HG03066 (cell line): ENCODE results near the gene TIPRL.
"Not testable (repeated sequence)": the region's sequence is repeated elsewhere in the genome, so short reads cannot be mapped to it uniquely, and the experiment has no call there.

ENCODE experiments used
- ATAC-seq: cut with Tn5 transposase; IDR thresholded peaks from one replicate; pipeline ENCODE4 v1.9.1; 2021; ENCODE audit warnings: low read depth; ENCODE audit not compliant: unreplicated experiment

The TIPRL gene

DNA sequence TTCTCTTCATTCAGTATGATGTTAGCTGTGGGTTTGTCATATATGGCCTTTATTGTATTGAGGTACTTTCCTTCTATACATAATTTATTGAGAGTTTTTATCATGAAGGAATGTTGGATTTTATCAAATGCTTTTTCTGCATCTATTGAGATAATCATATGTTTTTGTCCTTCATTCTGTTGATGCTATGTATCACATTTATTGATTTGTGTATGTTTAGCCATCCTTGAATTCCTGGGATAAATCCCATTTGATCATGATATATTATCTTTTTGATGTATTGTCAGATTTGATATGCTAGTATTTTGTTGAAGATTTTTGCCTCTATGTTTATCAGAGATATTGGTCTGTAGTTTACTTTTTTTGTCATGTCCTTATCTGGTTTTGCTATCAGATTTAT lies 21.1 kb upstream of the TIPRL start:
- no peak for ATAC-seq

DNA sequence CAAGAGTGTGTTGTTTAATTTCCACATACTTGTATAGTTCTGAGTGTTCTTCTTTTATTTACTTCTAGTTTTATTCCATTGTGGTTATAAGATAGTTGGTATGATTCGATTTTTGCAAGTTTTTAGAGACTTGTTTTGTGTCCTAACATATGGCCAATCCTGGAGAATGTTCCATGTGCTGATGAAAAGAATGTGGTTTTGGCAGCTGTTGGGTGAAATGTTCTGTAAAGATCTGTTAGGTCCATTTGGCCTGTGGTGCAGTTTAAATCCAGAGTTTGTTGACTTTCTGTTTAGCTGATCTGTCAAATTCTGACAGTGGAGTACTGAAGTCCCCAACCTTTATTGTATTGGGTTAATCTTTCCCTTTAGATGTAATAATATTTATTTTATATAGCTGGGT lies 19.5 kb upstream of the TIPRL start:
- ATAC-seq, result no peak

- no peak for ATAC-seq
These were observed 18.8 kb upstream of the TIPRL start for GRCh38 chr1:168159979-168160378.

DNA sequence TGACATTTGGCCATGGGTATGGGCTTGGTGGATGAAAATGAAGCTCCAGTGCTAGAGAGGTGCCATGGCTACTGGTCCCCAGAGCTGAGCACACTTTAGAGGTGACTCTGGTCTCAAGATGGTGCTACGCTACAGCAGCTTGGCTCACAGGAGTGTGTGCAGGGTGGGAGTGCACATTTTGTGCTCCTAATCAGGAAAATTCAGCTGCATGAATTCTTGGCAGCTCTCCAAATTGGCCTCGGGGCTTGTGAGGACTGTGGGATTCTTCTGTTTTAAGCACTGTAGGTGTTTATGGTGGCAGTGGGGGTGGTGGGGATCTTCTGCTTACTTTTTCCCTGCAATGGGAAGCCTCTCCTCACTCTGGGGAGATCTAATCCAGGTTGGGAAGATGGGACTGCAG lies 17.3 kb upstream of the TIPRL start:
- ATAC-seq, result no peak

DNA sequence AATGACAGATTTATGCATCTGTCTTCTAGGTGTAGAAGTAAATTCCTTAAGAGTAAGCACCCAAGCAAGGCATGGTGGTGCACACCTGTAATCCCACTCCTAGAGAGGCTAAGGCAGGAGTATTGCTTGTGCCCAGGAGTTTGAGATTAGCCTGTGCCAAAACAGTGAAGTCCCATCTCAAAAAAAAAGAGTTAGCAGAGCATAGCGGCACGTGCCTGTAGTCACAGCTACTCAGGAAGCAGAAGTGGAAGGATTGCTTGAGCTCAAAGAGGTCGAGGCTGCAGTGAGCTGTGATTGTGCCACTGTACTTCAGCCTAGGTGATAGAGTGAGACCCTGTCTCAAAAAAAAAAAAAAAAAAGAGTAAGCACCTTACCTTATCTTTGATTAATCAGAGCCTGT lies 15.1 kb upstream of the TIPRL start:
- ATAC-seq, result no peak

- no peak for ATAC-seq
These were observed 14.0 kb upstream of the TIPRL start for GRCh38 chr1:168164771-168165170.

GRCh38 chr1:168167806-168168205 lies 11.0 kb upstream of the TIPRL start:
- ATAC-seq, result no peak

DNA sequence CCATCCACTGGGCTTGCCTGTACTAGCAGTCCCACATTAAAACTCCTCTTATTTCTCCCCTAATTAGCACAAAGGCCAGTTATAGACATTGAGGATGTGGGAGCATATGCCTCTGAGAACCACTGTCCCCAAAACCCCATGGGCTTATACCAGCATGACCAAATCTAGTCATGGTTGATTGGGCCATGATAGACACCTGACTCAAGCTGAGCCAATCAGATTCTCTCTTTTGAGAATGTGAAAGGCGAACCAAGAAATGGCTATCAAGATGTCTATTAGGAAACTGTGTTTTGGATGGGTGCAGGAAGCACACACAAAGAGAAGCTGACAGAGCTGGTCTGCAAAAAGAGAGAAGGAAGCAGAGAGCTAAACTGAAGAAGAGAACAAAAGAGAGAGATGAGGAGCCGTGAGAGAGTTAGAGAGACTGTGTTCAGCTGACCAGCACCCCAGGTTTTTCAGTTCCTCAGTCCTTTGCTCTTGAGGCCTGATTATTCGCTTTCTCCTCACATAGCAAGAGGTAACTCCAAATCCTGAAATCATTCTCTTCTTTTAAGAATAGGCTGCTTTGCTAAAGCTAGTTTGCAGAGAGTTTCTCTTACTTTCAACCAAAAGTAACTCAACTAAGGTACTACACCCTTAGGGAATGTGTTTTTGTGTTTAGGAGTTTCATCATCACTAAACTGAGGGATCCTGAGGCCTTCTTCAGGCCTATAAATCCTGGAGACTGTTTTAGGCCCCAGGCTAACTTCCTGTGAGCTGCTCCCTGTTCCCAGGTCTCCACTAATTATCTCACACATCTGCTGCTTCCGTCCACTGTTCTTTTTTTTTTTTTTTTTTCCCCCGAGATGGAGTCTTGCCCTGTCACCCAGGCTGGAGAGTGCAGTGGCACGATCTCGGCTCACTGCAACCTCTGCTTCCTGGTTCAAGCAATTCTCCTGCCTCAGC lies 7.9 kb upstream of the TIPRL start:
- no peak for ATAC-seq

- ATAC-seq, result no peak
These were observed 6.4 kb upstream of the TIPRL start for GRCh38 chr1:168172250-168172915.

DNA sequence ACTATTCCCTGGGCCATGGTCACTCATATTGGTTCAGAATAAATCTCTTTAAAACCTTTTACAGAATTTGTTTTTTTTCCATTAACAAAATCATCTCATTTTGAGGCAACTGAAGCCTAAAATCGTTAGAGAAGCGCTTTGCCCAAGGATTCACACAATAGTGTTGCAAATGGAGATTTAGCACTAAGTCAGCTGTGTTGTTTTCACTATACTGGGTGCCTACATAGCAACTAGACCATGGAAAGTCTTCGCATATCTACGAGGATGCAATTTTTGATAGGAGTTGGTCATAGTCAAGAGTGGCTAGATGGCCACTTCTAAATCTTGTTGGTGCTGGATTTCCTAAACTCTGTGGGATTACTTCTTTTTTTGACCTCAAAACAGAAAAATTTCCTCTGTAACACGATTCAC lies 530 bp upstream of the TIPRL start:
- ATAC-seq, result no peak

- ATAC-seq, result no peak
These were observed 831 bp downstream of the TIPRL start for GRCh38 chr1:168179438-168180147.

DNA sequence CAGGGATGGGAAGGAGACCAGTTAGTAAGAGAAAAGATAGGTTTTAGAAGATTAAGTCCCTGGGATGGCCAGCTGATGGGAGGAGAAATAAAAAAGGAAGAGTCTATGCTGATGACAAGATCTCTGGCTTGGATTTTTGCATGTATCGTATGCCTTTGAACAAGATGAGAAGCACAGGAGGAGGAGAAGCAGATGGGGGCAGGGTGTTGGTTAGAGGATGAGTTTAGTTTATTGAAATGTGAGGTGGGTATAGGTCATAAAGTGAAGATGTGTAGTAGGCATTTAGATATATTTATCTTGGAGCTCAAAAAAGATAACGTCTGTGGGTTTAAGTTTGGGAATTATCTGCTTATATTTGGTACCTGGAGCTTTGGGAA lies 1.4 kb downstream of the TIPRL start:
- no peak for ATAC-seq

DNA sequence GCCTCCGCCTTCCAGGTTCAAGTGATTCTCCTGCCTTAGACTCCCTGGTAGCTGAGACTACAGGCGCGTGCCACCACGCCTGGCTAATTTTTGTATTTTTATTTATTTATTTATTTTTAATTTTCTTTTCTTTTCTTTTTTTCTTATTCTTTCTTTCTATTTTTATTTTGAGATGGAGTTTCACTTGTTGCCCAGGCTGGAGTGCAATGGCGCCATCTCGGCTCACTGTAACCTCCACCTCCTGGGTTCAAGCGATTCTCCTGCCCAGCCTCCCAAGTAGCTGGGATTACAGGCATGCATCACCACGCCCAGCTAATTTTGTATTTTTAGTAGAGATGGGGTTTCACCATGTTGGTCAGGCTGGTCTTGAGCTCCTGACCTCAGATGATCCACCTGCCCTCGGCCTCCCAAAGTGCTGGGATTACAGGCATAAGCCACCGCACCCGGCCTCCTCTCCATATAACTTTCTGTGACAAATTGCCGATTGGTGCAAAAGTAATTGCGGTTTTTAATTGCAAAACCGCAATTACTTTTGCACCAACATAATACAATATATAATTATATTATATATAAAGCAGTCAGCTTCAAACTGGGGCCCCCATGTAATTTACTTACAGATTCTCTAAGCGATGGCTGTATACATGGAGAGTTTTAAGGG lies 2.4 kb downstream of the TIPRL start:
- ATAC-seq, result not testable (repeated sequence)

GRCh38 chr1:168187177-168187576 lies 8.4 kb downstream of the TIPRL start:
- ATAC-seq, result no peak

- no peak for ATAC-seq
These were observed 11.6 kb downstream of the TIPRL start for GRCh38 chr1:168190403-168190802.

DNA sequence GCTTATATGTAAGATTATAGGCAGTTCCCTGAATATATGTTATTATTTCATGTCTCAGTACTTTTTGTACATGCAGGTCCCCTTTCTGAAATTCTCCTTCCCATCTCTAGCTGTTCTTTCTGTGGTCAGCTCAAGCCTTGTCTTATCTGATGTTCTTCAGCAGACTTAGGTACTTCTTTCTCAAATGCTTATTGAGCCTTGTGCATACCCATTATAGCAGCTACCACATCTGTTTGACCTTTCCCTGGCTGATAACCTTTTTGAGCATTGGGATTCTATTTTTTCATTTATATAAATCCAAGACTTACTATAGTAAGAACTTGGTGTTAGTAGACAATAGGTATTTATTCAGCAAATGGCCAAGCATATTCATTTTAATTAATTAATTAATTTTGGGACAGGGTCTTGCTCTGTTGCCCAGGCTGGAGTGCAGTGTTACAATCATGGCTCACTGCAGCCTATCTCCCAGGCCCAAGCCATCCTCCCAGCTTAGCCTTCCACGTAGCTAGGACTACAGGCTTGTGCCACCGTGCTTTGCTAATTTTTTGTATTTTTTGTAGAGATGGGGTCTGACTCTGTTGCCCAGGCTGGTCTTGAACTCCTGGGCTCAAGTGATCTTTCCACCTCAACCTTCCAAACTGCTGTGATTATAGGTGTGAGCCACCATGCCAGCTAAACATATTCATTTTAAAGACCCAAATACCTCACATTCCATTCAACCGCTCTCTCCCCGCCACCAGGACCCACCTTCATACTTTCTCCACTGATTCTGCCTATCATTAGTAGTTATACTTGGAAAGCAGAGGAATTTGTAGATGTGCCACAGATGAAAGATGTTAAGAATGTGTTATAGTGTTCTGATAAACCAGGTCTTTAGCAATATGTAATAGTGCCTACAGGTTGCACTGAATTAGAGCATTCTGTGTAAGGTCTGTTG lies 16.7 kb downstream of the TIPRL start:
- no peak for ATAC-seq

DNA sequence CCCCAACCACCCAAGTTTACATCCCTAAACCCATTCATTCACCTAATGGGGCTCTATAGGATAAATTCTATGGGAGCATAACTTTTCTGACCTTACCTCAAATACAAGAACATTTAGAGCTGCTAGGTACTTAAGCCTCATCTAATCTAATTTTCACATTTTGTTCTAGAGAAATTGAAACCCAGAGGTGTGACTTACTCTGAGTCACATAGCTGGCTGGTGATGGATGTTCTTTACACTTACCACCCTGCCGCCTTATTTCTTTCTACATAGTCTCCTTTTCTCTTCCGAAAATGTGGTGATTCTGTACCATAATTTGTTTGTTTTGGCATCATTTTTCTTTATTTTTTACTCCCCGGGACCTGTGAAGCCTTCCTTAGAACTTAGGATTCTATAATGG lies 20.3 kb downstream of the TIPRL start:
- no peak for ATAC-seq

GRCh38 chr1:168202941-168203654 lies 24.3 kb downstream of the TIPRL start:
- ATAC-seq, result no peak

DNA sequence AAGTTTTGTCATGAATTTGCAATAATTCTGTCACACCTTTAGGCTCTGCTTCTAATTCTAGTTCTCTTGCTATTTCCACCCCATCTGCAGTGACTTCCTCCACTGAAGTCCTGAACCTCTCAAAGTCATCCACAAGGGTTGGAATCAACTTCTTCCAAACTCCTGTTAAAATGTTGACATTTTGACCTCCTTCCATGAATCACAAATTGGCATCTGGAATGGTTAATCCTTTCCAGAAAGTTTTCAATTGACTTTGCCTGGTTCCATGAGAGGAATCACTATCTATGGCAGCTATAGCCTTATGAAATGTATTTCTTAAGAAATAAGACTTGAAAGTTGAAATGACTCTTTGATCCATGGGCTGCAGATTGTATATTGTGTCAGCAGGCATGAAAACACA lies 27.3 kb downstream of the TIPRL start:
- ATAC-seq, result no peak
